Ovary (tissue), 9 donors: ENCODE measurements around the gene BEX2. TPM values are rescaled to one million over a fixed set of nuclear protein-coding genes. Genes with fewer than 3 reads are reported as not detected.

Source experiments
- DNase-seq, 5 donors: peaks; one replicate each; pipeline ENCODE4 v3.0.0-alpha.2; 2019 to 2020
- H3K27ac ChIP-seq, 2 donors: fragments of 200-600 bp; one replicate each; pipeline versions ENCODE4 v1.5.1 to v1.8.0; 2019 to 2022
- H3K27me3 ChIP-seq: fragments of 200-600 bp; one replicate; pipeline ENCODE4 v1.8.0; 2022
- H3K36me3 ChIP-seq: fragments of 200-600 bp; sonication (generic); one replicate; pipeline ENCODE4 v1.5.1; 2019
- H3K4me1 ChIP-seq: one replicate; pipeline ENCODE4 v1.8.1; 2013; ENCODE audit warnings: mild to moderate bottlenecking, moderate library complexity; ENCODE audit not compliant: insufficient read depth
- H3K4me3 ChIP-seq: fragments of 200-600 bp; sonication (generic); one replicate; pipeline ENCODE4 v1.5.1; 2017
- H3K9me3 ChIP-seq, 2 donors: fragments of 200-600 bp in 1 of 2; sonication (generic) in 1 of 2; one replicate each; pipeline versions ENCODE4 v1.5.1 to v1.8.1; 2013 to 2019; ENCODE audit warnings: mild to moderate bottlenecking in 1 of 2, moderate library complexity in 1 of 2
- CTCF ChIP-seq, 3 donors: fragments of 450-650 bp in 2 of 3; fragments of 200-600 bp in 1 of 3; IDR thresholded peaks; one replicate each; pipeline versions ENCODE4 v1.5.1 to v1.8.0; 2016 to 2022; ENCODE audit warnings: antibody characterized with exemption in 3 of 3, mild to moderate bottlenecking in 1 of 3
- EP300 ChIP-seq: sonication (generic); formaldehyde crosslinking; IDR thresholded peaks from one replicate; pipeline ENCODE4 v1.6.1; 2017; ENCODE audit warnings: antibody characterized with exemption
- POLR2A ChIP-seq: fragments of 450-650 bp; IDR thresholded peaks from one replicate; pipeline ENCODE4 v1.6.1; 2017; ENCODE audit warnings: antibody characterized with exemption, mild to moderate bottlenecking, moderate library complexity
- WGBS, 3 donors: extraction: QIAGEN DNeasy Blood & Tissue Kit in 1 of 3; methylation state at CpG; one replicate each; pipeline versions ENCODE4 v1.1.5 to v1.1.7; 2013 to 2017; 5-methylcytosine and 5-hydroxymethylcytosine counted together
- intact Hi-C, 4 donors: fragments of 100-400 bp; cut with DNase I; formaldehyde crosslinking; loops; one replicate each; pipeline versions ENCODE4 v1.11.0 to v1.15.1; 2022 to 2023
- polyA plus RNA-seq, 2 donors: library from polyadenylated mRNA; stranded (reverse); fragments of 200-250 nt in 1 of 2; fragments of 350-450 nt in 1 of 2; fragmentation: Illumina TruSeq in 1 of 2; extraction: RNeasy Lipid Tissue Mini Kit (QIAGEN cat#74804) in 1 of 2; gene quantifications; one replicate each; pipeline ENCODE4 v1.2.3, GENCODE V29; 2013 to 2014
- small RNA-seq: library from RNA; depleted of rRNA; stranded (forward); fragments of <200 nt; gene quantifications from one replicate; pipeline ENCODE3, GENCODE V24; 2016
- total RNA-seq, 7 donors: library from RNA; depleted of rRNA in 2 of 7; stranded (reverse); fragments of >200 nt in 2 of 7; fragmentation: NEBNext Ultra II Directional in 3 of 7; extraction: Animal tissue kit (Norgen Biotek cat#: 25700) in 3 of 7; gene quantifications; one replicate each; pipeline versions ENCODE4 v1.1.0 to v1.2.4, GENCODE V29; 2016 to 2023
- donor health status: DM: no; HTN: no; CAD: no; lungs with moderate emphysema.
- donor health status: DM: no; HTN: no; CAD: no.
- donor health status: Bipolar disorder and iron deficiency.
- donor health status: DM: yes; HTN: yes; CAD: no.
- donor health status: DM: no; HTN: no; CAD: no.
- donor health status: DM: yes; HTN: yes; CAD: no.

The BEX2 gene
- total and polyA plus RNA-seq, 9 donors, result 29.5 to 79.4 (median 55.1) TPM

DNA sequence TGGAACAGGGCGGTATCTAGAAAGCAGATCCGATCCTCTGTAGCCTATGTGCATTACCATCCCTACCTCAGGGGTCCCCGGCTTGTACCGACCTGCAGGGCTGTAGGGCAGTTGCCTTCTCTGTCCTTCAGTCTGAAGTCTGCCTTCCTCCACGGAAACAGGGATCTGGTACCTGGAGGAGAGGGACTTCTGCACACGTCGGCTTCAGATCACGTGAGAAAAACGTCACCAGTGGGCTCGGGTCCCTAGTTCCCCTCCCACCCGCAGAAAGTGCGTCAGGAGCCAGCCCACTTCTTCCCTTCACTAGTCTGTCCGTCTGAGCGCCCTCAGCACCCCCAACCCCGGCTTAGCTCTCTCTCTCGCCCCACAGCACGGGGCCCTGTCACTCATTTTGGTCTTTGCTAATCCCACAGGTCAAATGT, 34.2 kb downstream of the BEX2 start, which contains the start of gene TCEAL5:
TCEAL5 (minus strand) TSS at position 170 of the 422 bp plus-strand sequence. CDS start 2,187 bp downstream, outside the sequence.
- DNase-seq, result peak; percentile 15 to 53 (median 45)
- intact Hi-C loops, result no loop called here
- H3K27ac ChIP-seq, result no peak within 1 kb of the TSS
- H3K4me3 ChIP-seq, result peak within 1 kb of the TSS; percentile 22
- no peaks in the 10 kb centered on the region for H3K4me1 ChIP-seq
- no peaks in the 10 kb centered on the region for H3K27me3 ChIP-seq
- TF ChIP-seq POLR2A (no peak), CTCF (IDR thresholded peaks at IDR 0.05) (no peak), EP300 (no peak)
- no peaks in the 10 kb centered on the region for H3K9me3 ChIP-seq
- no peaks in the 10 kb centered on the region for H3K36me3 ChIP-seq
- 20 to 35% (median 29%) methylated on average over 17 of the region's 17 CpGs for WGBS, 3 donors

DNA sequence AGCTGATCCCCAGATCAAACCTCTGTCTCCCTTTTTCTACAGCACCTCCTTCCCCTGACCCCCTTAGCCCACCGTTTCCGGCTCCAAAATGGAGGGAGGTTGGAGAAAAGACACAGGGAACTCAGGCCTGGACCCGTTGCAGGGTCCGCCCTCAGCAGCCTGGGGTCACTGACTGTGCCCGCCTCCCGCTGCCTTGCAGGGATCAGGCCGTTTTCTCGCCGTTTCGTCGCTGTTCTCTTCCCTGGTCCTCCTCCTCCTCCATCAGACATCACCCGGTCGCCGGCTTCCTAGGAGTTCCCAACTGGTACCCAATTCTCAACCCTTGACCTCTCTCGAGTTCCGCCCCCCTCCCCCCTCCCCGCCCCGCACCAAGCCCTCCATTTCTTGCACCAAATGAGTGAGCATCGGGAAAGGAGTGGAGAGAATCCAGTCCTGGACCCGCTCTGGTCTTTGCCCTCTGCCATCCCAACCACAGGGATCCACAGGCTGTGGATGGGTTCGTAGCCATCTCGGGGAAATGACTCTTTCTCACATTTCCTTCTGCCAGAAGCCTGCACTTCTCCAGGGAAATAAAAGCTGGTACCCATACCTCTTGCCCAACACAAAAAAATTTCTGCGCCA, 34.7 kb downstream of the BEX2 start:
- intact Hi-C loops, result no loop called here

DNA sequence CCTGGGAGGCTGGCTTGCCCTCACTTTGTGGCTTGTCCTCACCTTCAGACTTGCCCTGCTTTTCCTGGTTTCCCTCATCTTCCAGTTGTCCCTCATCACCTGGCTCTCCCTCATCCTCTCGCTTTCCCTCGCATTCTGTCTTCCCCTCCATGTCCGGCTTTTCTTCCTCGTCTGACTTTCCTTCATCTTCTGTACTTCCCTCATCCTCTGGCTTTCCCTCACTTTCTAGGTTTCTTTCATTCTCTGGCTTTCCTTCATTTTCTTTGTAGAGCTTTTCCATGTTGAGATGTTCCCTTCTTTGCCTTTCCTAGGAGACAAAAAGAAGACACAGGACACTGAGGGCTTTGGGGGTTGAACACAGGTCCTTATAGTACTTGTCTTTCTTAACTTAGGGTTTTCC, 36.5 kb downstream of the BEX2 start:
- H3K36me3 ChIP-seq, result no peaks in the 10 kb centered on the region
- 82 to 83% (median 83%) methylated on average over 4 of the region's 4 CpGs for WGBS, 3 donors
- H3K4me3 ChIP-seq, result no peak overlapping the region
- no peaks in the 10 kb centered on the region for H3K4me1 ChIP-seq
- no peak for DNase-seq
- H3K9me3 ChIP-seq, result no peaks in the 10 kb centered on the region
- intact Hi-C loops, result no loop called here
- H3K27me3 ChIP-seq, result no peaks in the 10 kb centered on the region
- TF ChIP-seq CTCF (IDR thresholded peaks at IDR 0.05), result no peak
- TF ChIP-seq POLR2A, result no peak
- TF ChIP-seq EP300, result no peak
- H3K27ac ChIP-seq, result no peak overlapping the region

More for the DNA sequence above, 34.7 kb downstream of the BEX2 start:
- Histone ChIP-seq H3K4me3 (peak overlapping the region; percentile 22), H3K36me3 (no peaks in the 10 kb centered on the region), H3K27ac (no peak overlapping the region), H3K27me3 (no peaks in the 10 kb centered on the region), H3K4me1 (no peaks in the 10 kb centered on the region), H3K9me3 (no peaks in the 10 kb centered on the region)
- no peak for DNase-seq
- 23 to 40% (median 32%) methylated on average over 23 of the region's 23 CpGs for WGBS, 3 donors
- TF ChIP-seq CTCF (IDR thresholded peaks at IDR 0.05), result no peak
- no peak for TF ChIP-seq POLR2A
- TF ChIP-seq EP300, result no peak

Small RNAs within 50 kb of the gene (small RNA-seq; reads per million reads assigned to genes)
- gene Z92846.1, result not detected

Other genes starting within 250 kb of the BEX2 start
- 10 to 100 TPM in 6 of 7 donors, 1 to 10 TPM in 1; 8.3 to 48.9 (median 11.1) TPM for gene BEX1, start 246.8 kb downstream of the BEX2 start, total RNA-seq
- 10 to 100 TPM; 17.1 to 26.9 TPM for gene BEX1, start 246.8 kb downstream of the BEX2 start, polyA plus RNA-seq
- 10 to 100 TPM in 1 of 7 donors, 1 to 10 TPM in 4, under 1 TPM in 1, not detected in 1; 0.58 to 65.3 (median 1.6) TPM for gene NXF3, start 217.8 kb downstream of the BEX2 start, total RNA-seq
- gene NXF3, start 217.8 kb downstream of the BEX2 start, polyA plus RNA-seq, result under 1 TPM; 0.23 to 0.27 TPM
- gene BEX4, start 95.9 kb downstream of the BEX2 start, total RNA-seq, result 10 to 100 TPM; 51.0 to 75.3 (median 60.9) TPM
- 100 to 1,000 TPM; 101 to 124 TPM for gene BEX4, start 95.9 kb downstream of the BEX2 start, polyA plus RNA-seq
- 10 to 100 TPM; 41.8 to 72.0 (median 56.8) TPM for gene TCEAL8, start 55.8 kb downstream of the BEX2 start, total RNA-seq
- 100 to 1,000 TPM in 1 of 2 donors, 10 to 100 TPM in 1; 67.6 to 121 TPM for gene TCEAL8, start 55.8 kb downstream of the BEX2 start, polyA plus RNA-seq
- 1 to 10 TPM in 5 of 7 donors, under 1 TPM in 1, not detected in 1; 0.50 to 4.0 (median 2.2) TPM for gene TCEAL5, start 34.2 kb downstream of the BEX2 start, total RNA-seq
- 1 to 10 TPM; 2.3 to 3.6 TPM for gene TCEAL5, start 34.2 kb downstream of the BEX2 start, polyA plus RNA-seq
- gene TCEAL7, start 19.2 kb upstream of the BEX2 start, total RNA-seq, result 10 to 100 TPM; 12.9 to 44.9 (median 21.6) TPM
- gene TCEAL7, start 19.2 kb upstream of the BEX2 start, polyA plus RNA-seq, result 10 to 100 TPM; 29.0 to 37.1 TPM
- gene TCEAL9, start 45.5 kb upstream of the BEX2 start, total RNA-seq, result 100 to 1,000 TPM in 5 of 7 donors, 10 to 100 TPM in 2; 78.0 to 246 (median 139) TPM
- gene TCEAL9, start 45.5 kb upstream of the BEX2 start, polyA plus RNA-seq, result 100 to 1,000 TPM; 216 to 223 TPM
- 100 to 1,000 TPM; 204 to 424 (median 355) TPM for gene BEX3, start 65.5 kb upstream of the BEX2 start, total RNA-seq
- 100 to 1,000 TPM; 368 to 426 TPM for gene BEX3, start 65.5 kb upstream of the BEX2 start, polyA plus RNA-seq
- 1 to 10 TPM in 6 of 7 donors, under 1 TPM in 1; 0.81 to 7.4 (median 5.1) TPM for gene RAB40A, start 208.5 kb upstream of the BEX2 start, total RNA-seq
- gene RAB40A, start 208.5 kb upstream of the BEX2 start, polyA plus RNA-seq, result 1 to 10 TPM; 1.9 to 2.5 TPM